ENCODE results near the gene PANK4.

GRCh38 chr1:2556277-2556677, 29.9 kb upstream of the PANK4 start, which contains the start of gene TNFRSF14:
- TF ChIP-seq POLR2A (IDR thresholded peaks at IDR 0.05; ENCODE audit: low read length) (peak; percentile 58), GATA1 (IDR thresholded peaks at IDR 0.05; ENCODE audit: low read depth, low read length) (no peak)

Data from erythroblast (primary cell).